GM18499 (cell line): ENCODE data around the gene ARHGAP4.

Source experiments
- ATAC-seq: cut with Tn5 transposase; IDR thresholded peaks from one replicate; pipeline ENCODE4 v1.9.1; 2021; ENCODE audit warnings: moderate number of reproducible peaks; ENCODE audit not compliant: insufficient read depth, unreplicated experiment

The ARHGAP4 gene

GRCh38 chrX:153925739-153926551 is at the start of gene ARHGAP4:
Gene ARHGAP4 (minus strand): TSS chrX:153926264. CDS start chrX:153926202, 62 bp downstream.
- no peak for ATAC-seq

DNA sequence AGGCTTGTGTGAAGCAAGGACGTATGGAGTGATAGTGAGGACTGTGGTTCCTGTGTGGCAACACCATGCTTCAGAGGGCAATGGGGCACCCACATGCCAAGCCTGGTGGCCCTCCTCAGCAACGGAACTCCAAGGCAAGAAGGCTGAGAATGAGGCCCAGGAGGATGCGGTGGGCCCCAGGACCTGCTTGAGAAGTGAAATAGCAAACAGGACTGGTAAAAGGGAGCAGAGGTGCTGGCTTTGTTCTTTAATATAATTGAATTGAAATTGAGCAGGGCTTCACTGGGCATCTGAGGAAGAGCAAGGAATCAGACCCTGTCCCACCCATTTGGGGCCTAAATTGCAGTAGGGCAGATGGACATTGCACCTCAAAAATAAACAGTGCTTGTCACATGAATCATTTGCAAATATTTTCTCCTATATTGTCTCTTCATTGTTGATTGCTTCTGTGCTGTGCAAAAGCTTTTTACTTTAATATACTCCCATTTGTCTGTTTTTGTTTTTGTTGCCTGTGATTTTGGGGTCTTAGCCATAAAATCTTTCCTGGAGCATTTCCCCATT is 48.7 kb upstream of the ARHGAP4 start:
- no peak for ATAC-seq

DNA sequence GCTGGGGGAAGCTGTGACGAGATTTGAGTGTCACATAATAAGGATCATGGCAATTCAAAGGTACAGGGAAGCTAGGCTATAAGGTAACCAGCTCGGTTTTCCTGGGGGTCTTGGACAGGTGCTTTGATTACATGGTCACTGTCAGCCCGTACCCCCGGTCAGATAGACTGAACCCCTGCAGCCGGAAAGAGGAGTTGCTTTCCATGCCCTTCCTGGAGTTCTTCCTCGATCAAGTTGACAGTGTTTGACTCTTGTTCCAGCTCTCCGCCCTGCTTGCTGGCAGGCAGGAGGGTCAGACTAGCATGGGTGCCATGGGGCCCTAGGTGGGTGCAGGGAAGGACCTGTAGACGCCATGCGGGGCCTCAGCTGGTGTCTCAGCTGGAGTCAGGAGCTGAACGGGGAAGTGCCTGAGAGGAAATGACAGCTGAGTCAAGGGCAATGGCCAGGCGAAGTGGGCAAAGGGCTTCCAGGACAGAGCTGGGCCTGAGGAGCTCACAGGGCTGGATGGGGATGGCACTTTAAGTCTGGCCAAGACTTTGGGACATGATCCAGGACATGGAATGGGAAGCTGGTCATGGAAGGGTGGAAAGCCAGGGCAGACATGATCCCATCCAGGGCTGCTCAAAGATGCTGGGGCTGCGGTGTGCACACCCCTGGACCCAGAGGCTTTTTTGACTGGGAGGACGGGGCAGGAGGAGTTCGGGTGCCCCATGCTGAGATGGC is 48.1 kb upstream of the ARHGAP4 start:
- ATAC-seq: no peak

GRCh38 chrX:153973127-153974002 is 47.3 kb upstream of the ARHGAP4 start:
- ATAC-seq: no peak

DNA sequence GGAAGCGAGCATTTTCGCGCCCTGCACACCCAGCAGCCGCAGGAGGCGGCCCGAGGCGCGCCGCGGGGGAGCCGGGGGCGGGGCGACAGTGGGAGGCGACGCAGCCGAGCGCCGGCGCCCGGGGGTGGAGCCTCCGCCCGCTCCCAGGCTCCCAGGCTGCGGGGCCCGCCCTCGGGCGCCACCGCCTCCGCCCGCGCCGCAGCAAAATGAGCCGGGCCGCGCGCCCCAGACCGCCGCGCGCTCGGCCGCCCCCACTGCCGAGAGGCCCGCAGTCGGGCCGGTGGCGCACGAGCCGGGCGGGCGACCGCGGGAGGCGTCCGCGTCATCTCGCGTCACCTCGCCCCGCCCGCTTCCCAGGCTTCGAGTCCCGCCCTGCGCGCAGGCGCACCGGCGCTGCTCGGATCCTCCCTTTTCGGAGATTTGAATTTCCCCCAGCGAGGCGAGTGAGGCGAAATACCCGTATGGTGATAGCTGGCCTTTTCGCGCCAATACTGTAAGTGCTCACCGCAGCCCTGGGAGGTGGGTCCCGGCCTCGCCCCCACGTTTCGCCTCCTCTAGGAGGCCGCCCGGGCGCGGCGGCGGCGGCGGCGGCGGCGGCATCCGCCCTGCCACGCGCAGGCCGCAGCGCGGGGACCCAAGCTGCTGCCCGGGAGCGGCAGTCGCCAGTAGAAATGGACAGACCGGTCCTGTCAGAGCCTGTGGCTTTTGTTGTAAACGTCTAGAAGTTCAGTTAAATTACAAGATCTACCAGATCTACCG is 46.5 kb upstream of the ARHGAP4 start, which contains the start of gene TMEM187:
TMEM187 (plus strand) TSS at position 387 of the 759 bp plus-strand sequence. CDS start 9,309 bp downstream, outside the sequence.
- no peak for ATAC-seq

- ATAC-seq: no peak
These were observed 45.6 kb upstream of the ARHGAP4 start, which contains the start of gene HCFC1 for GRCh38 chrX:153971450-153972367. Gene HCFC1 (minus strand): TSS chrX:153971818. CDS start chrX:153970840, 978 bp downstream.

- no peak for ATAC-seq
These were observed 45.0 kb upstream of the ARHGAP4 start for GRCh38 chrX:153971124-153971449.

- ATAC-seq: no peak
These were observed 44.5 kb upstream of the ARHGAP4 start for GRCh38 chrX:153970357-153971123.

DNA sequence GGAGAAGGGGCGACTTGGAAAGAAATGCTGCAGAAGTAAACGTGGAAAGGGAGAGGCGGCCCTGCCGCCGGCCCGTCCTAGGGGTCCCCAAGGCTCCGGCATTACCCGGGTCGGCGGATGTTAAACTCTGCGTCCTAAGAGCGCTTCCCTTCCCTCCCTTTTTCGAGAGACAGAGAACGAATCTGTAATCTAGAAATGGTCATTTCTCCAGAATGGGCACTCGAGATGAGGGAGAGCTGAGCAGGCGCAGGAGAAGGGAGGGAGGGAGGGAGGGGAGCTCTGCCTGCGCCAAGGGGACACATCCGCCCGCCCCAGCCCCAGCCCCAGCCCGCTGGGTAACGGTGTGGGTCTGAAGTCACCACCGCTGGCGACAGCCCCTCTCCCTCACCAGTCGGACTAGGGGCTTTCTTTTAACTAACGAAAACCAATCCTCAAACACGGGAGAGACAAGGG is 43.9 kb upstream of the ARHGAP4 start:
- no peak for ATAC-seq

DNA sequence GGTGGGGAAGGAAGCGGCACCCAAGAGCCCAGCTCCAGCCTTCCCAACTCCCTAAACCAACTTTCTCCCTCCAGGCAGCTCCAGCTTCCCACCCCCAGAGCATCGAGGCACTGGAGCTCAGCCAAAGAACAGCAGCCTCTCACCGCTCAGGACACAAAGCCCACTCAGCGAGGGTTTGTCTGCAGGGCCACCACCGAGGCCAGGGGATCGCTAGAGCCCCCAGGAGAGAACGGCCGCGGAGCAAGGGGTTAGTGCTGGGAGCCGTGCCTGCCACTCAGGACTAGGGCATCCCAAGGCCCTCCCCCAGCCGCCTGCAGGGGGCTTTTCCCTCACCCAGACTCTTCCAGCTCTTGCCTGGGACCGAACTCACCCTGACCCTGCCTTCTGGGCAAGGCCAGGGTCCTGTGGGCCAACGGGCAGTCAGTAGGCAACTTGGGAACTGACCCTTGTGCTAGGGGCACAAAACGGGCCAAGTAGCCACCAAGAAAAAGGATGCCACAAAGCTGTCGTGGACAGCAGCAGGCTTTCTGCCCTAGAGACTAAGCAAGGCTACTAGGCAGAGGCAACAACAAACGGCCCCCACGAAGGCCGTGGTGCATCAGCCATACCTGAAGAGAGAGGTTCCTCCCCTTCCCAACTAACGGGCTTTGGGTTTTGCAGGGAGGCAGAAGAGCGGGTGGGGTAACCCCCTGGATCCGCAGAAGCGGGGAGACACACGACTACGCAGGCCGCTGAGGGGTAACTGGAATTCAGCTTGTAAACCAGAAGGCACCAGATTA is 43.2 kb upstream of the ARHGAP4 start:
- no peak for ATAC-seq

- ATAC-seq: no peak
These were observed 42.7 kb upstream of the ARHGAP4 start for GRCh38 chrX:153968754-153969124.

DNA sequence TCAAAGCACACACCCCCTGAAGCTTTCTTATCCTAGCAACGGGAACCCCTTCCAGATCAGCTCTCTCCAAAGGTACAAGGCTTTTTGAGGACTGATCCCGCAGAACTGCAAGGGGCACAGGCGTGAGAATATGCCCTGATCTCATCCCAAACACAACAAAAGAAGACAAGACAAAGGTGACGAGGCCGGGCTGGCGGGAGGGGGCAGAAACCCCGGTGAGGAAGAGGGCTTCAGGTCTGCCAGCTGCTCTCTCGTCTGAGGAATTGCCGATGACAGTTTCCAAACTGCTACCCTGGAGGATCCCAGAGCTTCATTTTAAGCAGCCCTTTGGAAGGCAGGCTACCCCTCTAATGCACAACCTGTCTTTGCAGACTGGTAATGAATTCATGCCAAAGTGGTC is 42.2 kb upstream of the ARHGAP4 start:
- no peak for ATAC-seq

DNA sequence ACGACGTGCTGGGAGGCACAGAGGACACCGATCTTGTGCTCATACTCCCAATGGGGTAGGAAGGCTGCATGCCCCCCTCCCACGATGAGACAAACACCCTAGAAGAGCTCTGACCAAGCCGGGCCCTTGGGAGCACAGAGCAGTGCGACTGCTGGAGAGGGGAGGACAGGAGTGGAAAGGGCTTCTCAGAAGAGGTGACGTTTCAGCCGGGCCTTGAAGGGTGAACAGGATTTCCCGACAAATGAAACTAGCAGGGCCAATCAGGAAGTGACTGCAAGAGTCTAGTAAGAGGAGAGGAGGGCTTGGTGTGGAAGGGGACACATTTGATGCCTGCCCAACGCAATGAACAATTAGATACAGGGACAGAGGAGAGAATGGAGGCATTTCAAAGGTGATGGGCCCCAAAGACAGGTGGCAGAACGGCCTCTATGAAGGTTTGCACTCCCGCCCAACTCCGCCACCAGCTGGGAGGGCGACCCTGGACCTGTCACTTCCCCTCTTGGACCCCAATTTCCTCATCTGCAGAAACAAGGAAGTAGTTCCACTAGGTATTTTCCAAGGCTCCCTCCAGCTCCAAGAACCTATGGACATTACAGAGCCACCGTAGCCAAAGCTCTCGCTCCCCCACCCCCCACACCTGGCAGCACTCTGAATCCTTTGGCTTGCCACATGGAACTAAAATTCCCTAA is 41.6 kb upstream of the ARHGAP4 start:
- ATAC-seq: no peak

DNA sequence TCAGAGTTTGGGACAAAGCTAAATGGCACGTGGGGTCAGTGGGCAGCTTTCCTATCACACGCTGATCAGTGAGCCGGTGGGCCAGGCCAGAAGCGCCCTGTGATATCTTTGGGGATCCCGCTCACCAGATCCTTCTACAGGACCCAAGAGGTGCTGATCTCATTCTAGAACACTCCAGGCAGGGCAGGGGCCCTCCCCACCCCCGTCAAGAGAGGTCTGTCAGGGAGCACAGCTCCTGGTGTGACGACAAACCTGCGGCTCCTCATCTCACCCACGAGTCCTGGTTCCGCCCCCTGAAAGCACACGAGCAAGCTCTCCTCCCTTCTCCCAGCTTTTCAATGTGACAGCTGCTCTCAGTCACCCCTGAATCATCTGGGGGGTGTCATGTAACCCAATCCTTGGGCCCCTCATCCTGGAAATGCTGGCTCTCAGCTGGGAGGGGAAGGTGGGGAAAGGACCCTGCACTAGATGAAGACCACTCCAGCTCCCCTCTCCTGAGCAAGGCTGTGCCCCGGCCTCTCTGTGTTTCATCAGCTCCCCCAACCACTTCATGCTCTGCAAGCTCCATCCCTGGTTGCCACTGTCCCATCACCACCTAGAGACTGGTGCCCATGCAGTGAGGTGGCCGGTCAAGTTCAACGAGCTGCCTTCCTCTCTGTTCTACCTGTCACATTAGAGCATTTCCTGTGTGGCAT is 40.9 kb upstream of the ARHGAP4 start:
- no peak for ATAC-seq

DNA sequence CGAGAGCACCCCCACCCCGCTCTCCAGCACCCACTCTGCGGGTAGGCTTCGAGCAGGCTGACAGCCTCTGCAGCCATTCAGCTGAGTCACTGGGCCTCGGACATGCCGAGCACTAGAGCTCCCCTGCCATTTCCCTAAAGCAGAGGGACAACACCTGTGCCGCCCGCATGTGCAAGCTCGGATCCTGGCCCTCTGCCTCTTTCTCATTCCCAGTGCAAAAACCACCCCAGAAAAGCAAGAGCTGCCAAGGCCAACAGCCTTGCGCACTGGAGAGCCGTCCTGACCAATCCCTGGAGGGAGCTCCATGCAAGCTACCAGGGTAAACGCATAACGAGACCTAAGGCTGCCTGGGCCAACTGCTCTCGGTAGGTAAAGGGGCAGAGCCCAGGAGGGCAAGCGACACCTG is 40.2 kb upstream of the ARHGAP4 start:
- ATAC-seq: no peak

- no peak for ATAC-seq
These were observed 39.3 kb upstream of the ARHGAP4 start for GRCh38 chrX:153965406-153965805.
